Heart left ventricle (tissue), 16 donors: ENCODE data around the gene COMTD1. TPM values are rescaled to one million over a fixed set of nuclear protein-coding genes. Genes with fewer than 3 reads are reported as not detected.
"Not testable (repeated sequence)": the region's sequence is repeated elsewhere in the genome, so short reads cannot be mapped to it uniquely, and the experiment has no call there.

Source experiments
- ATAC-seq, 4 donors: fragments of 200-7000 bp; cut with Tn5 transposase; one replicate each; pipeline ENCODE4 v1.9.1; 2020 to 2022; ENCODE audit warnings: moderate library complexity in 4 of 4, mild to moderate bottlenecking in 3 of 4, moderate number of reproducible peaks in 1 of 4
- DNase-seq, 5 donors: peaks; one replicate each; pipeline ENCODE4 v3.0.0-alpha.2; 2020
- H3K27ac ChIP-seq, 12 donors: fragments of 200-600 bp; sonication (generic) in 4 of 12; one replicate each; pipeline versions ENCODE4 v1.5.0 to v1.8.0; 2016 to 2022; ENCODE audit warnings: mild to moderate bottlenecking in 2 of 12
- H3K27me3 ChIP-seq, 9 donors: fragments of 200-600 bp; sonication (generic) in 2 of 9; one replicate each; pipeline versions ENCODE4 v1.5.1 to v1.8.0; 2016 to 2022; ENCODE audit warnings: mild to moderate bottlenecking in 3 of 9
- H3K36me3 ChIP-seq, 9 donors: fragments of 200-600 bp; sonication (generic) in 2 of 9; one replicate each; pipeline versions ENCODE4 v1.5.0 to v1.8.0; 2018 to 2022; ENCODE audit warnings: mild to moderate bottlenecking in 2 of 9
- H3K4me1 ChIP-seq, 12 donors: fragments of 200-600 bp; sonication (generic) in 4 of 12; one replicate each; pipeline versions ENCODE4 v1.5.0 to v1.8.0; 2016 to 2022; ENCODE audit warnings: mild to moderate bottlenecking in 3 of 12
- H3K4me3 ChIP-seq, 12 donors: fragments of 200-600 bp; sonication (generic) in 4 of 12; one replicate each; pipeline versions ENCODE4 v1.5.0 to v1.8.0; 2017 to 2022; ENCODE audit warnings: mild to moderate bottlenecking in 9 of 12, moderate library complexity in 4 of 12
- H3K9me3 ChIP-seq, 12 donors: fragments of 200-600 bp; sonication (generic) in 4 of 12; one replicate each; pipeline versions ENCODE4 v1.5.0 to v1.8.0; 2016 to 2022; ENCODE audit warnings: mild to moderate bottlenecking in 1 of 12
- POLR2A ChIP-seq, 2 donors: fragments of 450-650 bp; IDR thresholded peaks; one replicate each; pipeline ENCODE4 v1.6.1; 2017; ENCODE audit warnings: antibody characterized with exemption in 2 of 2, mild to moderate bottlenecking in 2 of 2, moderate library complexity in 2 of 2
- WGBS, 4 donors: extraction: QIAGEN DNeasy Blood & Tissue Kit in 2 of 4; methylation state at CpG; one replicate each; pipeline versions ENCODE4 v1.1.5 to v1.1.7; 2013 to 2018; 5-methylcytosine and 5-hydroxymethylcytosine counted together
- intact Hi-C, 10 donors: fragments of 100-400 bp; cut with DNase I; formaldehyde crosslinking; loops; one replicate each; pipeline versions ENCODE4 v1.11.1 to v1.14.2; 2022
- polyA plus RNA-seq, 2 donors: library from polyadenylated mRNA; stranded (reverse); fragments of 200-250 nt; gene quantifications; one replicate each; pipeline ENCODE4 v1.2.3, GENCODE V29; 2013
- total RNA-seq, 9 donors: library from RNA; depleted of rRNA in 2 of 9; stranded (reverse); fragments of >200 nt in 2 of 9; fragmentation: NEBNext Ultra II Directional in 3 of 9; extraction: Animal tissue kit (Norgen Biotek cat#: 25700) in 3 of 9; gene quantifications; one replicate each; pipeline versions ENCODE4 v1.1.0 to v1.2.4, GENCODE V29; 2016 to 2023
- TF ChIP-seq, protein P1 (sequence below), 12 donors: fragments of 200-600 bp; sonication (generic) in 4 of 12; IDR thresholded peaks; one replicate each; pipeline versions ENCODE4 v1.5.0 to v1.8.0; 2018 to 2022; ENCODE audit warnings: antibody characterized with exemption in 12 of 12, mild to moderate bottlenecking in 5 of 12
- donor health status: ischemic (EF 13 %, LVEDD 7.1; RV severe dilation, severe dysfunction).
- donor health status: healthy with polysubstance abuse.
- donor health status: DM: no; HTN: yes; CAD: no.
- donor health status: DM: no; HTN: no; CAD: no.
- donor health status: ischemic (EF 25% LVEDD 6.9; RV normal size, moderate dysfunction).
- donor health status: ischemic (EF 25% LVEDD 5.7; RV mildly dilated, moderate dysfunction).
- donor health status: healthy.
- donor health status: DM: yes; HTN: yes; CAD: no.
- donor health status: ischemic (EF 35%, LVEDD 5.7; RV mildly dilated, moderate dysfunction).
- donor health status: nonischemic (EF 11% LVEDD 7.7; RV severe dilation, severe dysfunction).
- donor health status: DM: yes; HTN: yes; CAD: no.
- donor health status: PGD.
- donor health status: ischemic (EF 29% LVEDD 5.4; RV normal size, mild dysfunction).
- donor health status: nonischemic (EF 23%, LVEDD 6.1; RV moderate dilation, normal function).

The COMTD1 gene
- total and polyA plus RNA-seq, 11 donors = 20.8 to 124 (median 38.7) TPM

- no peak overlapping the region for H3K4me3 ChIP-seq
Observed at GRCh38 chr10:75223507-75223906, 12.2 kb downstream of the COMTD1 start.

GRCh38 chr10:75221492-75221891, 14.3 kb downstream of the COMTD1 start:
- 85 to 92% (median 89%) methylated on average over 8 of the region's 8 CpGs for WGBS, 4 donors
- peaks cover 21 to 84% (median 56%) of the 10 kb centered on the region in 12 donors for H3K4me1 ChIP-seq
- DNase-seq, H3K27me3 ChIP-seq, ATAC-seq, H3K9me3 ChIP-seq, H3K27ac ChIP-seq, H3K4me3 ChIP-seq: not testable (repeated sequence)
- H3K36me3 ChIP-seq = peaks cover 4 to 100% (median 80%) of the 10 kb centered on the region in 9 donors
- intact Hi-C loops = loop anchor here in 2 of 10 donors (5.0 to 10.0 kb wide), 2 partner anchors 109 to 317 kb away; partner anchors contain the start of gene SAMD8 (in 1 of the 2)

More at GRCh38 chr10:75223507-75223906, 12.2 kb downstream of the COMTD1 start:
- H3K4me1 ChIP-seq = peaks cover 27 to 85% (median 60%) of the 10 kb centered on the region in 12 donors
- TF ChIP-seq POLR2A (IDR thresholded peaks at IDR 0.05) = no peak
- TF ChIP-seq, protein P1, sequence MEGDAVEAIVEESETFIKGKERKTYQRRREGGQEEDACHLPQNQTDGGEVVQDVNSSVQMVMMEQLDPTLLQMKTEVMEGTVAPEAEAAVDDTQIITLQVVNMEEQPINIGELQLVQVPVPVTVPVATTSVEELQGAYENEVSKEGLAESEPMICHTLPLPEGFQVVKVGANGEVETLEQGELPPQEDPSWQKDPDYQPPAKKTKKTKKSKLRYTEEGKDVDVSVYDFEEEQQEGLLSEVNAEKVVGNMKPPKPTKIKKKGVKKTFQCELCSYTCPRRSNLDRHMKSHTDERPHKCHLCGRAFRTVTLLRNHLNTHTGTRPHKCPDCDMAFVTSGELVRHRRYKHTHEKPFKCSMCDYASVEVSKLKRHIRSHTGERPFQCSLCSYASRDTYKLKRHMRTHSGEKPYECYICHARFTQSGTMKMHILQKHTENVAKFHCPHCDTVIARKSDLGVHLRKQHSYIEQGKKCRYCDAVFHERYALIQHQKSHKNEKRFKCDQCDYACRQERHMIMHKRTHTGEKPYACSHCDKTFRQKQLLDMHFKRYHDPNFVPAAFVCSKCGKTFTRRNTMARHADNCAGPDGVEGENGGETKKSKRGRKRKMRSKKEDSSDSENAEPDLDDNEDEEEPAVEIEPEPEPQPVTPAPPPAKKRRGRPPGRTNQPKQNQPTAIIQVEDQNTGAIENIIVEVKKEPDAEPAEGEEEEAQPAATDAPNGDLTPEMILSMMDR (IDR thresholded peaks at IDR 0.05) = no peak
- peaks cover 0 to 99% (median 79%) of the 10 kb centered on the region in 9 donors for H3K36me3 ChIP-seq
- intact Hi-C loops = loop anchor here in 2 of 10 donors (5.0 to 10.0 kb wide), 2 partner anchors 111 to 319 kb away; partner anchors contain the start of gene SAMD8 (in 1 of the 2)
- peak overlapping the region in 9 of 12 donors; percentile 33 to 86 (median 83) for H3K27ac ChIP-seq
- DNase-seq (peak in 1 of 5 donors; percentile 2), ATAC-seq (no peak)
- H3K9me3 ChIP-seq = no peaks in the 10 kb centered on the region
- no peaks in the 10 kb centered on the region for H3K27me3 ChIP-seq
- 45 to 54% (median 47%) methylated on average over 2 of the region's 2 CpGs for WGBS, 4 donors

DNA sequence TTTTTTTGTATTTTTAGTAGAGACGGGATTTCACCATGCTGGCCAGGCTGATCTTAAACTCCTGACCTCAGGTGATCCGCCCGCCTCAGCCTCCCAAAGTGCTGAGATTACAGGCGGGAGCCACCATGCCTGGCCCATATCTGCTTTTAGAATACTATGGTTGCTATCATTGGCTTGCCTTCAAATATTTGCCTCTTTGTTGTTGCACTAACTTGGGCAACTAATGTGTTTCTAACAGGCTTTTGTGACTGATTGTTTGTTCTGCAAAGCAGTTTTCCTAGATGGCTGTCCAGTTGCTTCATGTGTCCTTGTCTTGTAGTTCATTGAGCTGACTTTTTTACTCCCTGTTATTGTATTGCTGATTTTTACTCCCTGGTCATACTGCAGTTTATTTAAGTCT, 15.5 kb downstream of the COMTD1 start:
- Histone ChIP-seq H3K36me3 (peaks cover 4 to 100% (median 92%) of the 10 kb centered on the region in 9 donors), H3K27ac (peak overlapping the region in 4 of 12 donors; percentile 5 to 28 (median 20)), H3K4me3 (no peak overlapping the region), H3K9me3 (no peaks in the 10 kb centered on the region), H3K27me3 (no peaks in the 10 kb centered on the region), H3K4me1 (peaks cover 10 to 84% (median 57%) of the 10 kb centered on the region in 12 donors)
- WGBS, 4 donors = 50 to 71% (median 63%) methylated on average over 4 of the region's 4 CpGs
- ATAC-seq = peak in 2 of 4 donors; percentile 34 to 47
- TF ChIP-seq, protein P1 (IDR thresholded peaks at IDR 0.05) = no peak
- no peak for TF ChIP-seq POLR2A (IDR thresholded peaks at IDR 0.05)
- intact Hi-C loops = loop anchor here in 2 of 10 donors (5.0 to 10.0 kb wide), 2 partner anchors 108 to 315 kb away; partner anchors contain the start of gene SAMD8 (in 1 of the 2)
- peak in 1 of 5 donors; percentile 7 for DNase-seq

GRCh38 chr10:75212343-75212742, 23.4 kb downstream of the COMTD1 start:
- Histone ChIP-seq H3K27ac (peak overlapping the region in 2 of 12 donors; percentile 39 to 100), H3K36me3 (peaks cover 0 to 56% (median 53%) of the 10 kb centered on the region in 9 donors), H3K4me3 (peak overlapping the region in 10 of 12 donors; percentile 82 to 100 (median 91)), H3K9me3 (no peaks in the 10 kb centered on the region), H3K4me1 (peaks cover 2 to 71% (median 54%) of the 10 kb centered on the region in 12 donors), H3K27me3 (no peaks in the 10 kb centered on the region)
- intact Hi-C loops = loop anchor here in 3 of 10 donors (5.0 to 10.0 kb wide), 2 partner anchors 98 to 100 kb away; partner anchors contain the start of gene SAMD8 (in 3 of the 3)
- 59 to 68% (median 66%) methylated on average over 6 of the region's 6 CpGs for WGBS, 4 donors
- DNase-seq (peak in 1 of 5 donors; percentile 10), ATAC-seq (no peak)
- TF ChIP-seq, protein P1 (IDR thresholded peaks at IDR 0.05) = no peak
- no peak for TF ChIP-seq POLR2A (IDR thresholded peaks at IDR 0.05)
